Measurements from ENCODE around the gene STK24.
A peak's percentile ranks its signal among the peaks of the same experiment; 100 is the strongest.

STK24 gene

GRCh38 chr13:98535501-98536354, 41.2 kb downstream of the STK24 start:
- no peak for DNase-seq (ENCODE audit: extremely low read depth in 1 of 2, low read depth in 1 of 2)

GRCh38 chr13:98534821-98535220, 42.1 kb downstream of the STK24 start:
- DNase-seq (ENCODE audit: extremely low read depth in 1 of 2, low read depth in 1 of 2) = no peak

DNA sequence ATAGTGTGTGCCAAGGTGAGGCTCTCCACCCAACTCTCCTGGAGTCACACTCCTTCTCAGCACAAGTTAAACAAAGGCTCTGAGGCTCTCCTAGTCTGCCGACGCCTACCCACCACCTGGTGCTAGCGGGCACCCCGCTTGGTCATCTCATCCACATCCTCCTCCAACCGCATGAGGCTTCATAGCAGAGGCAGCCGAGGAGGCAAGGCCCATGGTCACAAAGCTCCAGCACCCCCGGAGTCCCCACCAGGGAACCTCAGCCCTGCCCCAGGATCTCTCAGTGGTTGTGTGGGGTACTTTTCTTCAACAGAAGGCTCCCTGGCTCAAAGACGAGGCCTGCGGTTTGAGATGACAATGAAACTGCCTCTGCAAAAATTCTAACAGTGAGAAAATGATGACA, 43.0 kb downstream of the STK24 start:
- no peak for DNase-seq (ENCODE audit: extremely low read depth in 1 of 2, low read depth in 1 of 2)

- DNase-seq (ENCODE audit: extremely low read depth in 1 of 2, low read depth in 1 of 2) = no peak
These were observed 44.7 kb downstream of the STK24 start for GRCh38 chr13:98532254-98532653.

DNA sequence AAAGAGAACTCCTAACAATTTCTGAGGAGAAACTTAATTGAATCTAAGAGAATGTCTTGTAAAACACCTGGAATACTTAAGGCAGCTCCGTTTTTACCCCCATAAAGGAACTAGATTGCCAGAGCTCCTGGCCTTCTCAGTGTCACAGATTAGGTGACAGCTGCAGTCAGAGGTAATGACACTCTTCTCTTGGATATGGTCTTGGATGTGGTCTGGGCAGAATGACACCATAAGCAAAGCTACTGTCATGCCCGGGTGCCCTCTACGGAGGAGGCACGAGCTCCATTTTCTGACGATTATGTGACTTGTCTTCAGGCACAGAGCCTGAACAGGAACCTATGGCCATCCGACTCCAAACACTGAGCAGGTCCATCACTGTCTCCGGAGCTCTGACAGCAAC, 46.7 kb downstream of the STK24 start:
- DNase-seq (ENCODE audit: extremely low read depth in 1 of 2, low read depth in 1 of 2) = no peak

DNA sequence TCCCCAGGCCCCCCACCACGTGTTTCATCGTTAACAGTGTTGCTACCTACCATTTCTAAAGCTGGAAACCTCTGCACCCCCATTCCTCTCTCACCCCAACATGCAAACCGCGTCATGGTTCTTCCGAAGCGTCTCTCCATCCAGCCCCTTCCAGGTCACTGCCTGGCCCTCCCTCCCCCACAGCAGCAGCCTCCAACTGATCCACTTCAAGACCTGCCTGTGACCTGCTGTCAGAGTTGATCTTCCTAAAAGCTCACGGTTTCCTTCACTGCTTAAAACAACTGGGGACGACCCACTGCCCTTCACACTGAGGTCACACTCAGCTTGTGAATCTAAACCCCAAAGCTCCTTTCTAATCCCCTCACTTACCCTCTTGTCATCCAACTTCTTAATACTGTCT, 47.7 kb downstream of the STK24 start:
- DNase-seq (ENCODE audit: extremely low read depth in 1 of 2, low read depth in 1 of 2) = no peak

- no peak for DNase-seq (ENCODE audit: extremely low read depth in 1 of 2, low read depth in 1 of 2)
These were observed 48.2 kb downstream of the STK24 start for GRCh38 chr13:98528663-98529064.

DNA sequence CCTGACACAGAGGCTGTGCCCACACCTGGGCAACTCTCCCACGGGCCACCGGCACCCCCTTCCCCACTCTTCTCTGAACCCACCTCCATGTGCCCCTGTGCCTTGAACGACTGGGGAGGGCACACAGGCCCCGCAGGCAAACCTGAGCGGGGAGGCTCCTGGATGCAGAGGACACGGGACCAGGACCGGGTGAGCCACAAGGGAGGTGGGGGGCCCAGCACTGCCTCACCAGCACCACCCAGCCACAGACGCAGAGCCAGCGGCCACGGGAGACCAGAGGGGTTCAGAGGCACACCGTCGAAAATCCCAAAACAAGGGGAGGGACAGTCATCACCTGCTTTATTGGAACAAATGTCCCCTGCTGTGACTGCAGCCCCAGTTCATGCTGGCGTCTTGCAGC, 49.4 kb downstream of the STK24 start:
- no peak for DNase-seq (ENCODE audit: extremely low read depth in 1 of 2, low read depth in 1 of 2)

DNA sequence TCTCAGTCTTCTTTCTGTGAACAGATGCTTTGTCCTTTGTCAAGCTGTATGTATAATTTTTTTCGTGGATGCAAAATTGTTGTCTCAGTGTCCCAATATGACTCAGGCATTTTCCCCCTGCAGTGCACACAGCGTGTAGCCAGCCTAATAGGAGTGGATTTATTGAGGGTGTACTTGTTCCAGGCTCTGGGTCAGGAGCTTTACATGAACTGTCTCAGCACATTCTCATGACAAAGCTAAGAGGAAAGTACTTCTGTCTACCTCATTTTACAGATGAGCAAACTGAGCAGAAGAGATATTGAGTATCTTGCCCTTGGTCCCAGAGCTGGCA, 50.8 kb downstream of the STK24 start:
- no peak for DNase-seq (ENCODE audit: extremely low read depth in 1 of 2, low read depth in 1 of 2)

DNA sequence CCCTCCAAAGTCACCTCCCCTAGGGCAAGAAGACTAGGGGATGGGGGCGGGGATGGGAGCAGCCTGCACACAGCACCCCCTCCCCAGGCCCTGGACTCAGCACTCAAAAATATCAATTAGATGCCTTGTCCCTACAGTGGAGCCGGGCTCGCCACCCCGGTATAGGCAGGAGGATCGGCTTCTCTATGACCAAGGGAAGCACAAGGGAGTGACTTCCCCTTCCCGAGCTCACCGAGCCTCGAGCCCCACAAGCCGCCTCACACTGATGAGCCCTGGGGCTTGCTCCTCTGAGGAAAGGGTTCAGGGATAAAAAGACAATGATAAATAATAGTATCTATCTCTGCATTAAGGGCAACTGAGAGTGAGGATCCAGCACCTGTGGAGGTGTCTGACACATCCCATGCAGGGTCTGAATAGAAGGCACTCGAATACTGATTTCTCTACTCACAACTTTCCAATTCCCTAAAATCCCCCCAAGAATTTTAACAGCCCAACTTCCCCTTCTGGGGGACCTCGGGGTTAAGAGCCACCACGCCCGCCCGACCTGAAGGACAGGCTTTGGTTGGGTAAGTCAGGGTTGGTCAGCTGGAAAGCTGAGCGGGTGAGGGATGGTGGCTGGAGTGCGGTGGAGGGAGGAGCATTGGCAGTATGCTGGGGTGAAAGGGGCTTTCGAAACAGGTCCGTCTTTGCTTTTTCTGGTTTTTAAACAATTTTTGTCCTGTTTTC, 51.3 kb downstream of the STK24 start:
- no peak for DNase-seq (ENCODE audit: extremely low read depth in 1 of 2, low read depth in 1 of 2)

DNA sequence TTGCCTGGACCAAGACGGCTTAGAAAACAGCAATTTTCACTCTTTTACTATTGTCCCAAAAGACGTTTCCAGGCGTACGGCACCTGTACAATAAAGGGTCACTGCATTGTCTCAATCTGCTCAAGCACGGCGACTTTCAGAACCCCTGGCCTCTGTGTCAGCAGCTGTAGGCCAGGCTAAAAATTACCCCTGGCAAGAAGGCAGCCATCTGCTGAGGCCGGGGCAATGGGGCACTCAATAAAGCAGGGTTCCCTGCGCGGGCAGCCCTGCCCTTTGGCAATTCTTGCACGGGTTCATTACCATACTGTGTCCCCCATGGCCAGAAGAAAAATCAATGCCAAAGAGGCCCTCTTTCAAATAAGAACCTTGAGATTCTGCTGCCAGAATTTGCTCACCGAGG, 52.1 kb downstream of the STK24 start:
- DNase-seq (ENCODE audit: extremely low read depth in 1 of 2, low read depth in 1 of 2) = no peak

DNA sequence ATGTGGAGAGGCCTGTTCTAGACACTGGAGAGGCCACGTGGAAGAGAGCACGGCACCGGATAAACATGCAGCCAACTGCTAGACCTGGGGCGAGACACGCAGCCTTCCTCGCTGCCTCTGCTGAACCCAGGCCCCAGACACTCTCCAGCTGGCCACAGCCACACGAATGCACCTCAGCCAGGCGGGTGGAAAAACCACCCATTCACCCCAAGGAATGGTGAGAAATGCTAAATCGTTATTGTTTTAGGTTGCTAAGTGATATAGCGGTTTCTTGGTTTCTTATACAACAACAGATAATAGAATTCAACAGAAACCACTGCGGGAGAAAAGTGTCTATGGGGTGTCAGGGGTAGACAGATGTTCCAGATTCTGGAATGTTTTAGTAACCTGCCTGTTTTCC, 52.5 kb downstream of the STK24 start:
- no peak for DNase-seq (ENCODE audit: extremely low read depth in 1 of 2, low read depth in 1 of 2)

GRCh38 chr13:98523455-98524102, 53.3 kb downstream of the STK24 start:
- DNase-seq (ENCODE audit: extremely low read depth in 1 of 2, low read depth in 1 of 2) = peak in 1 of 2 donors; percentile 29

DNA sequence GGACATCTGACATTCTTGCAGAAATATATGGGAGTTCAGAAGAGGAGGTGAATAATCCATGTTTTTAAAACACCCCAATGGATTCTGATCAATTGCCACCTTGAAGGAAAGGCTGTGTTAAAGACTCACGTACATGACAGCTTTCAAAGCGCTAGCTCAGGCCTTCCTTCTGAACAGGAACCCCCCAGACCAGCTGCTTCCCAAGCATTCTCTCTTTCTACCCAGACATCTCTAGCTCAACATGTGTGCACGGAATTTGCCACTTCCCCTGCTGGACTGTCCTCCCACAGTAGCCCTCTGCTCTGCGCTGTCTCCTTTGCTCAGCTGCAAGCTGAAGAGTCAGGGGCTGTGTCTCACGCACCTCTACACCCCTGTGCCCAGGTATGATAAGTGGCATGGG, 54.5 kb downstream of the STK24 start:
- DNase-seq (ENCODE audit: extremely low read depth in 1 of 2, low read depth in 1 of 2) = no peak

DNA sequence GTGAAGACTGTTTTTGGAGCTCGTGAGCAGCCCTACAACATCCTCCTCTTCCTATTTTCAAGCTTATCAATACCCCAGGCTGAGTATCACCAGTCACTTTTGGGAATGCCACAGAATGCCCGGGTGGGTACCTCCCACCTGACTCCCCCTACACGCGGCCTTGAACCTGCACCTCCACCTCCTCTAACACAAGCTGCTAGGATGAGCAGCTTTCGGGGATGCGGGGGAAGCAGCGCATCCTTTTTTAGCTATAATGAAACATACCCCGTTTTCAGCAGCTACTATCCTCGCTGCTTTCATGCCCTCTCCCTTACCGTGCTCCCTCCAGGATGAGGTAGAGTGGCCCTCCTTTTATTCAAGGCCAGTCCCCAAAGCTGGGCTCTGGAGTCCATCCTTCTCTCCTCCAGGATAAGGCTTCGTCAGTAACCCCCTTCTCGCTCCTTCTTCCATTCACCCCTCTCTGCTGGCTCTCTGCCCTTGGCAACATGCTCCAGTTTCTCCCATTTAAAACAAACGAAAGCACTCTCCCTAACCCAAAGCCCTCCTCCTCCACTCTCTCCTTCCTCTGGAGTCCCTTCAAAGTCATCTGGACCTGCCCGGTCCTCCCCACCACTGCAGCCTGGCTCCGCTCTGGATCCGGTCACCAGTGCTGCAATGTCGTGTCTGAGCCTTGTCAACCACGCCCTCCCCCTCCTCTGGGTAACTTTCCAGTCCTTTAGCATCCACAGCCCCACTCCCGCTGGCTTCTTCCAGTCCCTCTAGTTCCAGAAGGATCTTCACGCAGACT, 55.3 kb downstream of the STK24 start:
- DNase-seq (ENCODE audit: extremely low read depth in 1 of 2, low read depth in 1 of 2) = no peak

GRCh38 chr13:98520674-98521449, 56.0 kb downstream of the STK24 start:
- no peak for DNase-seq (ENCODE audit: extremely low read depth in 1 of 2, low read depth in 1 of 2)

GRCh38 chr13:98519976-98520375, 56.9 kb downstream of the STK24 start:
- DNase-seq (ENCODE audit: extremely low read depth in 1 of 2, low read depth in 1 of 2) = no peak

- no peak for DNase-seq (ENCODE audit: extremely low read depth in 1 of 2, low read depth in 1 of 2)
These were observed 59.2 kb downstream of the STK24 start for GRCh38 chr13:98517576-98518310.

DNA sequence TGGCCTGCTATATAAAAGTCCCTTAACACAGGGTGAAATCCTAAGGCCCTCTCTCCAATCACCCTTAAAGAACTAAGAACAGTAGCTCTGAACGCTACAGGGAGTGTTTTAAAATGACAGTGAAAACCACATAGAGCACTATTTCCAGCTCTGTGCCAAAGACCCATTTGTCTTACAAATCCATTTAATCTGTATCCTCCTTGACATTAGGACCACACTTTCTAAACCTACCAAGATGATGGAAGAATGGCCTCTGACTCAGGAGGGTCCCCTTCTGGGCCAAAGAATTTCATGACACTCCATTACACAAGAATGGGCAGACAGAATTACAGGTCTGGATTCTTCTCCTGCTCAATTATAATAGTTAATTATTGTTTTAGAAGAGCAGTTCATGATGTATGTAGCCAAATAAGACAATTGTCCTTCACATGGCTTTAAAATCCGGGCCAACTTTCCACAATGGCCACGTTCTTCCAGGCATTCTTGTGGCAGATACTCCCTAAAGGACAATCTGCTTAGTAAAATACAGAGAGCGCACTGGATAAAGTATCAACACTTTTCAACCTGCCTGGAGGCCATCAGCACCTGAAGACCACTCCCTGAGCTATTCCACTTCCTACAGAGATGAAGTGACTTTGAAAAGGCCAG, 61.0 kb downstream of the STK24 start:
- no peak for DNase-seq (ENCODE audit: extremely low read depth in 1 of 2, low read depth in 1 of 2)
